Upper lobe of left lung (tissue), 6 donors: ENCODE measurements around the gene PLPPR3. TPM values are rescaled to one million over a fixed set of nuclear protein-coding genes. Genes with fewer than 3 reads are reported as not detected.
A peak's percentile ranks its signal among the peaks of the same experiment; 100 is the strongest.

Experiments
- ATAC-seq, 2 donors: fragments of 200-7000 bp; cut with Tn5 transposase; one replicate each; pipeline ENCODE4 v1.9.1; 2022; ENCODE audit warnings: mild to moderate bottlenecking in 2 of 2, moderate library complexity in 2 of 2; ENCODE audit not compliant: low FRiP score in 2 of 2
- DNase-seq, 2 donors: peaks; one replicate each; pipeline ENCODE4 v3.0.0-alpha.2; 2019 to 2020
- H3K27ac ChIP-seq, 4 donors: fragments of 200-600 bp; sonication (generic); one replicate each; pipeline ENCODE4 v1.5.1; 2016 to 2019
- H3K27me3 ChIP-seq, 4 donors: fragments of 200-600 bp; sonication (generic); one replicate each; pipeline ENCODE4 v1.5.1; 2017 to 2019
- H3K36me3 ChIP-seq, 4 donors: fragments of 200-600 bp; sonication (generic); one replicate each; pipeline ENCODE4 v1.5.1; 2016 to 2019
- H3K4me1 ChIP-seq, 4 donors: fragments of 200-600 bp; sonication (generic); one replicate each; pipeline ENCODE4 v1.5.1; 2018 to 2019
- H3K4me3 ChIP-seq, 4 donors: fragments of 200-600 bp; sonication (generic); one replicate each; pipeline ENCODE4 v1.5.1; 2017 to 2019; ENCODE audit warnings: mild to moderate bottlenecking in 2 of 4, moderate library complexity in 1 of 4
- H3K9me3 ChIP-seq, 4 donors: fragments of 200-600 bp; sonication (generic); one replicate each; pipeline ENCODE4 v1.5.1; 2018 to 2019
- CTCF ChIP-seq, 6 experiments: fragments of 450-650 bp in 4 of 6; fragments of 200-600 bp in 2 of 6; sonication (generic) in 2 of 6; IDR thresholded peaks; one replicate each; pipeline ENCODE4 v1.5.1; 2016 to 2019; ENCODE audit warnings: antibody characterized with exemption in 6 of 6
- EP300 ChIP-seq, 4 donors: sonication (generic); formaldehyde crosslinking; IDR thresholded peaks; one replicate each; pipeline ENCODE4 v1.5.1; 2017; ENCODE audit warnings: antibody characterized with exemption in 4 of 4, control low read depth in 2 of 4
- POLR2A ChIP-seq, 4 donors: fragments of 450-650 bp; IDR thresholded peaks; one replicate each; pipeline ENCODE4 v1.5.1; 2016 to 2017; ENCODE audit warnings: antibody characterized with exemption in 4 of 4, mild to moderate bottlenecking in 2 of 4
- POLR2AphosphoS5 ChIP-seq, 2 donors: sonication (generic); formaldehyde crosslinking; IDR thresholded peaks; one replicate each; pipeline ENCODE4 v1.5.1; 2017; ENCODE audit warnings: antibody characterized with exemption in 2 of 2
- WGBS, 2 donors: methylation state at CpG; one replicate each; pipeline ENCODE4 v1.1.5; 2017 to 2018; 5-methylcytosine and 5-hydroxymethylcytosine counted together
- total RNA-seq, 6 donors: library from RNA; depleted of rRNA in 4 of 6; stranded (reverse); fragments of >200 nt in 4 of 6; gene quantifications; one replicate each; pipeline versions ENCODE4 v1.1.0 to v1.2.1, GENCODE V29; 2016 to 2021
- donor health status: DM: no; HTN: no; CAD: no; lungs with moderate emphysema.
- donor health status: DM: no; HTN: yes; CAD: no; lungs with severe emphysema.

Gene PLPPR3
- total RNA-seq, 6 donors from 2014 or later: 0.63 to 14.2 (median 5.6) TPM

- H3K27me3 ChIP-seq: peaks cover 0 to 2% (median 0%) of the 10 kb centered on the region in 4 donors
- DNase-seq: peak; percentile 69 to 92
- WGBS, 2 donors: 40 to 43% methylated on average over 8 to 15 of the region's 24 CpGs
- H3K9me3 ChIP-seq: no peaks in the 10 kb centered on the region
- H3K36me3 ChIP-seq: no peaks in the 10 kb centered on the region
- peaks cover 23 to 55% (median 39%) of the 10 kb centered on the region in 4 donors for H3K4me1 ChIP-seq
- H3K27ac ChIP-seq: peak within 1 kb of the TSS; percentile 58 to 87 (median 71)
- ATAC-seq: peak in 1 of 2 donors; percentile 78
- H3K4me3 ChIP-seq: peak within 1 kb of the TSS; percentile 39 to 57 (median 46)
- TF ChIP-seq POLR2A (IDR thresholded peaks at IDR 0.05) (peak in 1 of 4 donors; percentile 87), POLR2AphosphoS5 (IDR thresholded peaks at IDR 0.05) (peak; percentile 58 to 68), EP300 (IDR thresholded peaks at IDR 0.05) (no peak), CTCF (IDR thresholded peaks at IDR 0.05) (no peak)
Measured at GRCh38 chr19:858868-859843, 37.4 kb upstream of the PLPPR3 start, which contains the start of gene CFD. Gene CFD (plus strand): TSS chr19:859664. CDS start chr19:859690, 26 bp downstream.

GRCh38 chr19:858284-858683 is 36.5 kb upstream of the PLPPR3 start:
- no peak for ATAC-seq
- WGBS, 2 donors: 81 to 83% methylated on average over 9 of the region's 9 CpGs

GRCh38 chr19:855566-856120 is 33.9 kb upstream of the PLPPR3 start:
- ATAC-seq: no peak

More at GRCh38 chr19:858284-858683, 36.5 kb upstream of the PLPPR3 start:
- Histone ChIP-seq H3K4me3 (no peak overlapping the region), H3K36me3 (no peaks in the 10 kb centered on the region), H3K9me3 (no peaks in the 10 kb centered on the region), H3K4me1 (peaks cover 21 to 47% (median 35%) of the 10 kb centered on the region in 4 donors), H3K27me3 (peaks cover 0 to 3% (median under 1%) of the 10 kb centered on the region in 4 donors), H3K27ac (peak overlapping the region in 1 of 4 donors; percentile 87)
- DNase-seq: no peak
- TF ChIP-seq POLR2A (IDR thresholded peaks at IDR 0.05) (no peak), POLR2AphosphoS5 (IDR thresholded peaks at IDR 0.05) (no peak), CTCF (IDR thresholded peaks at IDR 0.05) (no peak), EP300 (IDR thresholded peaks at IDR 0.05) (no peak)

GRCh38 chr19:855142-855541 is 33.4 kb upstream of the PLPPR3 start:
- H3K4me1 ChIP-seq: peaks cover 11 to 43% (median 20%) of the 10 kb centered on the region in 4 donors
- 81 to 86% methylated on average over 12 of the region's 12 CpGs for WGBS, 2 donors
- no peak for ATAC-seq

More at GRCh38 chr19:855566-856120, 33.9 kb upstream of the PLPPR3 start:
- WGBS, 2 donors: 80 to 81% methylated on average over 2 to 35 of the region's 40 CpGs
- Histone ChIP-seq H3K4me3 (no peak overlapping the region), H3K9me3 (no peaks in the 10 kb centered on the region), H3K27ac (no peak overlapping the region), H3K36me3 (no peaks in the 10 kb centered on the region), H3K4me1 (peaks cover 10 to 43% (median 23%) of the 10 kb centered on the region in 4 donors), H3K27me3 (peaks cover 0 to 15% (median 9%) of the 10 kb centered on the region in 4 donors)
- TF ChIP-seq POLR2AphosphoS5 (IDR thresholded peaks at IDR 0.05) (no peak), POLR2A (IDR thresholded peaks at IDR 0.05) (no peak), CTCF (IDR thresholded peaks at IDR 0.05) (no peak), EP300 (IDR thresholded peaks at IDR 0.05) (no peak)
- peak in 1 of 2 donors; percentile 84 for DNase-seq

More at GRCh38 chr19:855142-855541, 33.4 kb upstream of the PLPPR3 start:
- no peaks in the 10 kb centered on the region for H3K9me3 ChIP-seq
- TF ChIP-seq POLR2A (IDR thresholded peaks at IDR 0.05) (no peak), POLR2AphosphoS5 (IDR thresholded peaks at IDR 0.05) (no peak), CTCF (IDR thresholded peaks at IDR 0.05) (no peak), EP300 (IDR thresholded peaks at IDR 0.05) (no peak)
- H3K27me3 ChIP-seq: peaks cover 0 to 15% (median 8%) of the 10 kb centered on the region in 4 donors
- H3K36me3 ChIP-seq: no peaks in the 10 kb centered on the region
- no peak for DNase-seq
- no peak overlapping the region for H3K27ac ChIP-seq
- H3K4me3 ChIP-seq: no peak overlapping the region
